H1 (cell line): Measurements from ENCODE around the gene TIMELESS. TPM values are rescaled to one million over a fixed set of nuclear protein-coding genes. Genes with fewer than 3 reads are reported as not detected.

Experiments
- CTCF ChIA-PET: fragments of 300-600 bp; sonication (Branson Sonifier 250); formaldehyde crosslinking; loops from one replicate; lab custom pipeline; 2021; ENCODE audit not compliant: partially characterized antibody; lab: Charles Lee
- POLR2A ChIA-PET: fragments of 300-600 bp; sonication (Branson Sonifier 250); formaldehyde crosslinking; loops from one replicate; lab custom pipeline; 2021; ENCODE audit warnings: inconsistent platforms; ENCODE audit not compliant: partially characterized antibody; lab: Charles Lee
- DNase-seq, 2 experiments: peaks; one replicate each; pipeline versions ENCODE4 v3.0.0 to v3.0.0-alpha.2; 2010 to 2022; ENCODE audit warnings: low spot score in 2 of 2, low read depth in 1 of 2, mixed read lengths in 1 of 2
- FAIRE-seq: peaks from 2 replicates; lab custom pipeline; 2011; peaks lifted over from hg19 to GRCh38; lab: Jason Lieb, UNC
- H2AFZ ChIP-seq: 2 replicates; pipeline ENCODE4 v1.8.1; 2012; ENCODE audit warnings: low read length, inconsistent platforms
- H2AK5ac ChIP-seq: 2 replicates; pipeline ENCODE4 v1.6.1; 2013; ENCODE audit warnings: low read depth, low read length
- H2BK120ac ChIP-seq: replicated peaks from 2 replicates; pipeline ENCODE3; 2013; ENCODE audit warnings: low read depth, low read length, inconsistent platforms
- H2BK12ac ChIP-seq: 2 replicates; pipeline ENCODE4 v1.6.1; 2013; ENCODE audit warnings: low read depth, low read length
- H2BK15ac ChIP-seq: 2 replicates; pipeline ENCODE4 v1.6.1; 2013; ENCODE audit warnings: low read length
- H2BK20ac ChIP-seq: 2 replicates; pipeline ENCODE4 v1.6.1; 2013; ENCODE audit warnings: low read length
- H2BK5ac ChIP-seq: 2 replicates; pipeline ENCODE4 v1.6.1; 2013; ENCODE audit warnings: low read depth, low read length
- H3K14ac ChIP-seq: 2 replicates; pipeline ENCODE4 v1.6.1; 2013; ENCODE audit warnings: inconsistent platforms; ENCODE audit not compliant: insufficient read length
- H3K18ac ChIP-seq: 2 replicates; pipeline ENCODE4 v1.6.1; 2013; ENCODE audit warnings: low read length; ENCODE audit errors: extremely low read depth
- H3K23ac ChIP-seq: 2 replicates; pipeline ENCODE4 v1.6.1; 2013; ENCODE audit warnings: inconsistent platforms; ENCODE audit not compliant: insufficient read length
- H3K23me2 ChIP-seq: 2 replicates; pipeline ENCODE4 v1.6.1; 2013; ENCODE audit warnings: low read depth, low read length
- H3K27ac ChIP-seq: 2 replicates; pipeline ENCODE4 v1.6.1; 2011; ENCODE audit warnings: low read depth, low read length, inconsistent platforms
- H3K27me3 ChIP-seq, 4 experiments: replicated peaks in 1 of 4; 1 replicate in 1 of 4; 2 replicates in 3 of 4; pipeline versions ENCODE4 v1.6.1 to v1.8.1; 2011 to 2013; ENCODE audit warnings: low read length in 3 of 4, mild to moderate bottlenecking in 3 of 4, inconsistent platforms in 2 of 4, mixed read lengths in 2 of 4, moderate library complexity in 1 of 4; ENCODE audit not compliant: control insufficient read depth in 3 of 4, insufficient read depth in 3 of 4; ENCODE audit errors: extremely low read depth in 1 of 4
- H3K36me3 ChIP-seq, 4 experiments: 2 replicates each; pipeline versions ENCODE4 v1.6.1 to v1.8.1; 2011 to 2013; ENCODE audit warnings: mild to moderate bottlenecking in 4 of 4, low read length in 3 of 4, moderate library complexity in 2 of 4, control low read depth in 1 of 4, inconsistent platforms in 1 of 4; ENCODE audit not compliant: insufficient read depth in 4 of 4, control insufficient read depth in 2 of 4
- H3K4ac ChIP-seq: replicated peaks from 2 replicates; pipeline ENCODE3; 2013; ENCODE audit warnings: low read length, low read depth, mixed read lengths, inconsistent platforms; ENCODE audit not compliant: insufficient read length
- H3K4me1 ChIP-seq, 4 experiments: replicated peaks in 1 of 4; 1 replicate in 1 of 4; 2 replicates in 3 of 4; pipeline versions ENCODE4 v1.6.1 to v1.8.1; 2011 to 2013; ENCODE audit warnings: low read length in 3 of 4, inconsistent platforms in 2 of 4, mixed read lengths in 1 of 4; ENCODE audit not compliant: insufficient read depth in 4 of 4, control insufficient read depth in 3 of 4
- H3K4me2 ChIP-seq, 2 experiments: 2 replicates each; pipeline versions ENCODE4 v1.6.1 to v1.8.1; 2011 to 2013; ENCODE audit warnings: low read depth in 2 of 2, low read length in 2 of 2, control low read depth in 1 of 2, inconsistent platforms in 1 of 2, mild to moderate bottlenecking in 1 of 2; ENCODE audit not compliant: insufficient read depth in 1 of 2
- H3K4me3 ChIP-seq, 4 experiments: fragments of 200-600, 300-600 bp in 1 of 4; sonication (generic), shearing (Covaris generic), sonication (Bioruptor Twin) in 1 of 4; 2 replicates each; pipeline versions ENCODE4 v1.5.1 to v1.8.1; 2011 to 2016; ENCODE audit warnings: low read length in 4 of 4, low read depth in 3 of 4, control low read depth in 2 of 4, inconsistent platforms in 2 of 4, mild to moderate bottlenecking in 2 of 4, mixed read lengths in 1 of 4, moderate library complexity in 1 of 4; ENCODE audit not compliant: insufficient read depth in 2 of 4; ENCODE audit errors: extremely low read depth in 1 of 4
- H3K56ac ChIP-seq: replicated peaks from 2 replicates; pipeline ENCODE3; 2013; ENCODE audit warnings: low read depth, mild to moderate bottlenecking, mixed read lengths, low read length, inconsistent platforms; ENCODE audit not compliant: insufficient read length
- H3K79me1 ChIP-seq: 2 replicates; pipeline ENCODE4 v1.6.1; 2013; ENCODE audit warnings: low read depth, low read length, control low read depth
- H3K79me2 ChIP-seq, 2 experiments: 2 replicates each; pipeline versions ENCODE4 v1.6.1 to v1.8.1; 2012 to 2013; ENCODE audit warnings: low read length in 2 of 2, mild to moderate bottlenecking in 2 of 2, inconsistent platforms in 1 of 2; ENCODE audit not compliant: insufficient read depth in 2 of 2, control insufficient read depth in 1 of 2
- H3K9ac ChIP-seq, 4 experiments: replicated peaks in 1 of 4; 1 replicate in 1 of 4; 2 replicates in 3 of 4; pipeline versions ENCODE4 v1.6.1 to v1.8.1; 2011 to 2013; ENCODE audit warnings: low read depth in 3 of 4, low read length in 3 of 4, control low read depth in 2 of 4, mild to moderate bottlenecking in 2 of 4, moderate library complexity in 2 of 4, inconsistent platforms in 1 of 4; ENCODE audit errors: extremely low read depth in 1 of 4
- H3K9me3 ChIP-seq, 2 experiments: 2 replicates each; pipeline versions ENCODE4 v1.6.1 to v1.8.1; 2012 to 2013; ENCODE audit warnings: mild to moderate bottlenecking in 2 of 2, moderate library complexity in 2 of 2, control low read depth in 1 of 2, inconsistent platforms in 1 of 2, low read depth in 1 of 2, low read length in 1 of 2, mixed read lengths in 1 of 2; ENCODE audit not compliant: insufficient read depth in 2 of 2
- H4K20me1 ChIP-seq, 2 experiments: replicated peaks in 1 of 2; 2 replicates each; pipeline versions ENCODE3 to v1.8.1; 2011 to 2013; ENCODE audit warnings: inconsistent platforms in 2 of 2, low read length in 2 of 2, mild to moderate bottlenecking in 1 of 2; ENCODE audit not compliant: insufficient read depth in 2 of 2, control insufficient read depth in 1 of 2
- H4K5ac ChIP-seq: 2 replicates; pipeline ENCODE4 v1.6.1; 2013; ENCODE audit warnings: low read length, low read depth, mixed read lengths, inconsistent platforms; ENCODE audit not compliant: insufficient read length
- H4K8ac ChIP-seq: 2 replicates; pipeline ENCODE4 v1.8.0; 2013; ENCODE audit warnings: mild to moderate bottlenecking, moderate library complexity, low read length, inconsistent platforms; ENCODE audit not compliant: insufficient read depth; ENCODE audit errors: extremely low read depth
- H4K91ac ChIP-seq: replicated peaks from 2 replicates; pipeline ENCODE3; 2013; ENCODE audit warnings: low read length, mixed read lengths, inconsistent platforms; ENCODE audit not compliant: insufficient read length
- ATF2 ChIP-seq: IDR thresholded peaks from 2 replicates; pipeline ENCODE4 v1.6.1; 2012; ENCODE audit warnings: low read length, inconsistent platforms
- CHD1 ChIP-seq: IDR thresholded peaks from 2 replicates; pipeline ENCODE4 v1.6.1; 2012; ENCODE audit warnings: low read depth, low read length, improper control_type of control experiment
- E2F6 ChIP-seq: IDR thresholded peaks from 2 replicates; pipeline ENCODE4 v1.6.1; 2012; ENCODE audit warnings: inconsistent platforms
- GABPA ChIP-seq: IDR thresholded peaks from 2 replicates; pipeline ENCODE4 v1.6.1; 2011; ENCODE audit warnings: mild to moderate bottlenecking, low read length, moderate library complexity, borderline replicate concordance; ENCODE audit not compliant: insufficient read depth
- HDAC2 ChIP-seq, 2 experiments: fragments of 300-600 bp in 1 of 2; sonication (generic) in 1 of 2; IDR thresholded peaks; 2 replicates each; pipeline ENCODE4 v1.6.1; 2011 to 2012; ENCODE audit warnings: low read depth in 2 of 2, low read length in 2 of 2, mild to moderate bottlenecking in 2 of 2, moderate library complexity in 2 of 2, borderline replicate concordance in 1 of 2, inconsistent platforms in 1 of 2
- KDM4A ChIP-seq: IDR thresholded peaks from one replicate; pipeline ENCODE4 v1.7.1; 2012; ENCODE audit warnings: low read depth, mild to moderate bottlenecking, moderate library complexity, low read length, inconsistent platforms; ENCODE audit not compliant: severe bottlenecking
- POU5F1 ChIP-seq: IDR thresholded peaks from 2 replicates; pipeline ENCODE4 v1.6.1; 2011; ENCODE audit warnings: low read depth, mild to moderate bottlenecking, low read length, moderate library complexity
- TBP ChIP-seq: IDR thresholded peaks from 2 replicates; pipeline ENCODE4 v1.6.1; 2011; ENCODE audit warnings: low read depth, low read length, improper control_type of control experiment
- WGBS, 2 experiments: shearing (Covaris generic) in 1 of 2; methylation state at CpG; one replicate each; pipeline versions ENCODE4 v1.1.6 to v1.1.7; 2013 to 2015; ENCODE audit warnings: low lambda C conversion rate in 2 of 2, mixed read lengths in 2 of 2, inconsistent platforms in 1 of 2, low coverage in 1 of 2, missing lambda C conversion rate in 1 of 2; ENCODE audit not compliant: insufficient replicate concordance in 2 of 2, insufficient coverage in 1 of 2, insufficient read length in 1 of 2; ENCODE audit errors: extremely low coverage in 1 of 2, missing lambda C conversion rate in 1 of 2; 5-methylcytosine and 5-hydroxymethylcytosine counted together
- polyA plus RNA-seq, 7 experiments: library from polyadenylated mRNA; depleted of rRNA in 3 of 7; stranded (reverse) in 5 of 7; unstranded in 2 of 7; fragments of >200 nt in 5 of 7; fragments of 200-250 nt in 2 of 7; gene quantifications; 1 replicate in 5 of 7; 2 replicates in 1 of 7; 4 replicates in 1 of 7; pipeline versions ENCODE4 v1.2.1 to v1.2.3, GENCODE V29; 2011 to 2013; ENCODE audit warnings: missing spikeins in 2 of 7, mixed read lengths in 2 of 7
- total RNA-seq: library from RNA; stranded (reverse); fragmentation: NEBNext Ultra II Directional; extraction: Animal tissue kit (Norgen Biotek cat#: 25700); gene quantifications from 2 replicates; pipeline ENCODE4 v1.2.1, GENCODE V29; 2021

The TIMELESS gene
- total and polyA plus RNA-seq, 2 of the 8 experiments (the other 6 are each of a cell fraction or from before 2014, with no cell fraction given) = 17.1 to 86.7 TPM

GRCh38 chr12:56437430-56438176 is 11.6 kb downstream of the TIMELESS start:
- Histone ChIP-seq H2BK15ac (no peak overlapping the region), H2AFZ (no peak overlapping the region), H3K4ac (no peak overlapping the region), H3K18ac (no peak overlapping the region), H4K8ac (no peak overlapping the region), H2BK12ac (no peak overlapping the region), H3K27ac (no peak overlapping the region), H3K9ac (no peak overlapping the region), H3K23ac (no peak overlapping the region), H3K14ac (no peak overlapping the region), H2BK120ac (no peak overlapping the region), H3K79me2 (peaks cover 0 to 77% of the 10 kb centered on the region in 2 experiments; a peak in 2 of 4 replicates), H3K9me3 (peaks cover 5 to 6% of the 10 kb centered on the region in 2 experiments), H4K91ac (no peak overlapping the region), H3K4me2 (no peak overlapping the region; a peak in 1 of 4 replicates), H3K36me3 (peaks cover 3 to 19% (median 9%) of the 10 kb centered on the region in 4 experiments; a peak in 6 of 8 replicates), H3K4me1 (no peaks in the 10 kb centered on the region; a peak in 1 of 7 replicates), H3K79me1 (peaks cover 6% of the 10 kb centered on the region), H2BK5ac (no peak overlapping the region), H3K4me3 (no peak overlapping the region), H3K56ac (no peak overlapping the region), H4K20me1 (peaks cover 0 to 1% of the 10 kb centered on the region in 2 experiments), H3K23me2 (no peaks in the 10 kb centered on the region), H4K5ac (no peak overlapping the region), H2BK20ac (no peak overlapping the region), H2AK5ac (no peak overlapping the region), H3K27me3 (no peaks in the 10 kb centered on the region)
- FAIRE-seq (no peak), DNase-seq (no peak)
- 81% methylated on average over 11 of the region's 11 CpGs; no CpG with 5 or more reads in 1 of the 2 experiments for WGBS, 2 experiments
- ChIA-PET CTCF (interaction anchor here (0.6 to 6.3 kb wide), 3 partner anchors 10 to 25 kb away, joined by 4 to 41 read pairs (median 5); no protein-coding TSS in a partner anchor), POLR2A (interaction anchor here (1.2 to 3.0 kb wide), 5 partner anchors 12 to 123 kb away, joined by 3 to 12 read pairs (median 4); partner anchors contain the start of gene TIMELESS)
- no peak for TF ChIP-seq E2F6
- no peak for TF ChIP-seq HDAC2 (IDR thresholded peaks at IDR 0.05; ENCODE audit: borderline replicate concordance in 1 of 2, low read depth in 2 of 2, low read length in 2 of 2)
- TF ChIP-seq TBP = no peak
- no peak for TF ChIP-seq GABPA
- TF ChIP-seq POU5F1 = no peak
- TF ChIP-seq ATF2 = no peak
- no peak for TF ChIP-seq CHD1
- TF ChIP-seq KDM4A = no peak
